Measurements from ENCODE around the gene ABHD2. TPM values are rescaled to one million over a fixed set of nuclear protein-coding genes. Genes with fewer than 3 reads are reported as not detected.
"Not testable (repeated sequence)": the region's sequence is repeated elsewhere in the genome, so short reads cannot be mapped to it uniquely, and the experiment has no call there.

Gene ABHD2, protein sequence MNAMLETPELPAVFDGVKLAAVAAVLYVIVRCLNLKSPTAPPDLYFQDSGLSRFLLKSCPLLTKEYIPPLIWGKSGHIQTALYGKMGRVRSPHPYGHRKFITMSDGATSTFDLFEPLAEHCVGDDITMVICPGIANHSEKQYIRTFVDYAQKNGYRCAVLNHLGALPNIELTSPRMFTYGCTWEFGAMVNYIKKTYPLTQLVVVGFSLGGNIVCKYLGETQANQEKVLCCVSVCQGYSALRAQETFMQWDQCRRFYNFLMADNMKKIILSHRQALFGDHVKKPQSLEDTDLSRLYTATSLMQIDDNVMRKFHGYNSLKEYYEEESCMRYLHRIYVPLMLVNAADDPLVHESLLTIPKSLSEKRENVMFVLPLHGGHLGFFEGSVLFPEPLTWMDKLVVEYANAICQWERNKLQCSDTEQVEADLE
- total RNA-seq (ENCODE audit: insufficient read depth, low replicate concordance) = 54.7 TPM

DNA sequence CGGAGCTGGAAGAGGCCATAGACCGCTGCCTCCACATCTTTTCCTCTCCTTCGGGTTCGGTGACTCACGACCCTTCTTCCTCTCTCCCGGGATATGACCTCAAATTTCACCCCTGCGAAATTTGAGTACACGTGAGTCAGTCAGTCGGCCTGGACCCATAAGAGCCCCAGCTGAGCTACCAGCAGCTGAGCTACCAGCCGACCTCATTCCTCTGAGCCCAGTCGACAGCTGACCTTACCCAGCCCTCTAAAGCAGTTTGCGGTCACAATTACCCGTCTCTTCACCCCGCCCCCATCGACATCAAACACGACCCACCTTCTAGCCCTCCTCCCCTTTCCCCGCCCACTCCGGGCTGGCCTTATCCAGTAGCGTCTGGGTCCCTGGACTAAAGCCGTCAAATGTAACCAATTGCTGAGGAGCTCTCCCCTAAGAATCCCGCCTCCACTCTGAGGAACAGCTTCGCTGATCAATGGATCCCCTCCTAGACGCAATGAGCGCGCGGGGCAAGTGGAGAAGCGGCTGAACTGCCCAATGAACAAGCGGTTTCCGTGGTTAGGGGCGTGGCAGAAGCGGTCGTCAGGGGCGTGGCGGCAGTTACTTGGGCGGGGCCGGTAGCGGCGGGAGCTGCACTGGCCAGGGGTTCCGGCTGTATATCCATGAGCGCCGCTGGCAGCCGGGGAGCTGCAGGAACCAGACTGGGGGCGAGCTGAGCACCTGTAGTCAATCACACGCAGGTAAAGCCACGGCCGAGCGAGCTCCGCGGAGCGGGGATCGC, at the start of gene ABHD2:
TSS of gene ABHD2 (plus strand) at position 627 of the 775 bp plus-strand sequence. CDS start 27,872 bp downstream, outside the sequence.
- DNase-seq (ENCODE audit: low spot score) = peak; percentile 100

DNA sequence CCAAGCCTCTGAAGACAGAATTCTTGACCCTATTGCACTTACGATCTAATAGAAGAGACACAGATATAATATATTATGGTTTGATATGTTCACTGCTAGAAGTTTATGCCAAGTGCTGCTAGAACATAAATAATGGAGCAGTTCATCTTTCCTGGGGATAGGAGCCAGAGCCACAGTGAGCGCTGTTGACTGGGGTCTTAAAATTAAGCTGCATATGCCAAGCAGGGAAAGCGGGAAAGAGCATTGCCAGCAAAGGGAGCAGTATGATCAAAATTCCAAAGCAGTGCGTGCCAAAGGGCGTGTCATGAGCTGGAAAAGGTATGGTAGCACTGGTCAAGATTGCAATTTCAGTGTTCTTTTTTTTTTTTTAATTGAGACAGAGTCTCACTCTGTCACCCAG, 49.1 kb upstream of the ABHD2 start:
- peak; percentile 29 for DNase-seq (ENCODE audit: low spot score)

DNA sequence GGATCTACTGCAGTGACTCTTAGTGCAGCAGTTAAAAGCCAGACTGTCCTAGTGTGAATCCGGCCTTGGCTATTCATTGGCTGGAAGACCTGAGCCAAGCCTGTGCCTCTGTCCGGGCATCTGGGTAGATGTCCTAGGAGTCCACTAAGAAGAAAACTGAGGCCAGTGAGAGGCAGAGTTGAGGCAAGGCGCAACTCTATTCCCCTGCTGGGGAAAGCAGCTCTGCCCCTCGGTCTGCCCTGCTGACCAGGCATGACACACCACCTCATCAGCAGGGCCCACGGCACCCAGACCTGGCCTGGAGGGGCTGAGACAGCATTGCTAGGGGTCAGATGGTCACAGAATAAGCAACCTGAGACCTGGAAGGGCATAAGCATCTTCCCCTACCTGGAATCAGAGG, 46.7 kb upstream of the ABHD2 start:
- DNase-seq (ENCODE audit: low spot score) = no peak

DNA sequence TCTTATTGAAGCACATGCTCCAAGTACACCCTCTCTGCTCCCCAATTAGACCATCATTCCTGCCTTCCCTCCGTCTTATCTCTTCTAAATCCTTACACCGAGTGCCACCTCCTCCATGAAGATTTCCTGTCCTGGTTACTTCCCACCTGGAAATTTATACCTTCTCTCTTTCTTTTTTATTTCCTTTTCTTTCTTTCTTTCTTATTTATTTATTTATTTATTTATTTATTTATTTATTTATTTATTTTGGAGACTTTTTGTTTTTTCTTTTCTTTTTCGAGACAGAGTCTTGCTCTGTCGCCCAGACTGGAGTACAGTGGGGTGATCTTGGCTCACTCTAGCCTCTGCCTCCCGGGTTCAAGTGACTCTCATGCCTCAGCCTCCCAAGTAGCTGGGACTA, 45.9 kb upstream of the ABHD2 start:
- DNase-seq (ENCODE audit: low spot score) = no peak

DNA sequence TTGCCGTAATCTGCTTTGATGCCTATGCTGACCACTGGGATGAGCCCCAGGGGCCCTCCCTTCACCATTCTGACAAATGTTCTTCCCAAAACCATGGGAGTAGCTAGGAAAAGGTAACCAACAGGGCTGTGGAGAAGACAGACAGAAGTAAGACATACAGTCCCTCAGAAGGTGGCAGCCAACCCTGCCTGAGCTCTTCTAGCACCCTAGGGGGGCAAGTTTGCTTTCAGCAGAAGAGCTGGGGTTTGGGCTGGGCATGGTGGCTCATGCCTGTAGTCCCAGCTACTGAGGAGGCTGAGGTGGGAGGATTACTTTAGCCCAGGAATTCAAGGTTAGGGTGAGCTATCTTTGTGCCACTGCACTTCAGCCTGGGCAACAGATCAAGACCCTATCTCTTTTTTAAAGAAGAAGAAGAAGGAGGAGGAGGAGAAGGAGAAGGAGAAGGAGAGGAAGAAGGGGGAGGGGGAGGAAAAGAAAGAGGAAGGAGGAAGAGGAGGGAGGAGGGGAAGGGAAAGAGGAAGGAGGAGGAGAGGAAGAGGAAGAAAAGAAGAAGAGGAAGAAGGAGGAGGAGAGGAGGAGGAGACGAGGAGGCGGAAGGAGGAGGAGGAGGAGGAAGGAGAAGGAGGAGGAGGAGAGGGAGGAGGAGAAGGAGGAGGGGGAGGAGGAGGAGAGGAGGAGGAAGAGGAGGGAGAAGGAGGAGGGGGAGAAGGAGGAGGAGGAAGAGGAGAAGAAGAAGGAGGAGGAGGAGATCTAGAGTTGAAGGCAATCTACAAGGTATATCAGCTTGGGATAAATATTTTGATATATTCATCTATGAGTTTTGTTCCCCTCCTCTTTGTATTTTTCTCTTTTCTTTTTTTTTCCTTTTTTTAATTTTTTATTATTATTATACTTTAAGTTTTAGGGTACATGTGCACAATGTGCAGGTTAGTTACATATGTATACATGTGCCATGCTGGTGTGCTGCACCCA, 44.9 kb upstream of the ABHD2 start:
- no peak for DNase-seq (ENCODE audit: low spot score)

DNA sequence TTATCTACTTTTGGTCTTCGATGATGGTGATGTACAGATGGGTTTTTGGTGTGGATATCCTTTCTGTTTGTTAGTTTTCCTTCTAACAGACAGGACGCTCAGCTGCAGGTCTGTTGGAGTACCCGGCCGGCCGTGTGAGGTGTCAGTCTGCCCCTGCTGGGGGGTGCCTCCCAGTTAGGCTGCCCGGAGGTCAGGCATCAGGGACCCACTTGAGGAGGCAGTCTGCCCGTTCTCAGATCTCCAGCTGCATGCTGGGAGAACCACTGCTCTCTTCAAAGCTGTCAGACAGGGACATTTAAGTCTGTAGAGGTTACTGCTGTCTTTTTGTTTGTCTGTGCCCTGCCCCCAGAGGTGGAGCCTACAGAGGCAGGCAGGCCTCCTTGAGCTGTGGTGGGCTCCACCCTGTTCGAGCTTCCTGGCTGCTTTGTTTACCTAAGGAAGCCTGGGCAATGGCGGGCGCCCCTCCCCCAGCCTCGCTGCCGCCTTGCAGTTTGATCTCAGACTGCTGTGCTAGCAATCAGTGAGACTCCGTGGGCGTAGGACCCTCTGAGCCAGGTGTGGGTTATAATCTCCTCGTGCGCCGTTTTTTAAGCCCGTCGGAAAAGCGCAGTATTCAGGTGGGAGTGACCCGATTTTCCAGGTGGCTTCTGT, 39.1 kb upstream of the ABHD2 start:
- DNase-seq (ENCODE audit: low spot score) = not testable (repeated sequence)

DNA sequence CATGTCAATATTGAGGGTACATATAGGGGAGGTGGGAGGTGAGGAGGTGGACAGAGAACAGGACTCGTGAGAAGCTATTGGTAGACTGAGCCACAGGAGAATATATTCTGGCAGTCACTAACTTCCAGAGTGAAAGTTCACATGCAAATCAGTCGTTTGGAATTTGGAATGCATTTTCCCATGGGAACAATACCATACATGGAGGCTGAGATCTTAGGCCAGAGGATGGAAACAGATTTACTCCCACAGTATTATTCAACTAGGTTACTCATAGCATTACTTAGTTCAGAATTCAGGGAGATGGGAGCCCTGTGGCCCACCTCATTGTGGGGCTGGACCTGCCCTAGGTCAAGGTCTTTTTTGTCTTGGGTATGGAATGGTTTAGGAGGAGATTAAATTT, 36.4 kb upstream of the ABHD2 start:
- DNase-seq (ENCODE audit: low spot score) = peak; percentile 68

DNA sequence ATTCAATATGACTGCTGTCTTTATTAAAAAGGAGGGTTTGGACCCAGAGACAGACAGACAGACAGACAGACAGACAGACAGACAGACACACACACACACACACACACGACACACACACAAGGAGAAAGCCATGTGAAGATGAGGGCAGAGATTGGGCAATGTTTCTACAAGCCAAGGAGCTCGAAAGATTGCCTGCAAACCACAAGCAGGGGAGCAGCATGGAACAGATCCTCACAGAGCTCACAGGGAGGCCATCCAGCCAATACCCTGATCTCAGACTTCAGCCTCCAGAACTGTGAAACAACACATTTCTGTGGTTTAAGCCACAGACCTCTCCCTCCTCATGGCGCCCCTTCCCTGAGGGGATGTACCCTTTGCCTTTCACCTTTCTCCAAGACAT, 35.8 kb upstream of the ABHD2 start:
- peak; percentile 17 for DNase-seq (ENCODE audit: low spot score)

DNA sequence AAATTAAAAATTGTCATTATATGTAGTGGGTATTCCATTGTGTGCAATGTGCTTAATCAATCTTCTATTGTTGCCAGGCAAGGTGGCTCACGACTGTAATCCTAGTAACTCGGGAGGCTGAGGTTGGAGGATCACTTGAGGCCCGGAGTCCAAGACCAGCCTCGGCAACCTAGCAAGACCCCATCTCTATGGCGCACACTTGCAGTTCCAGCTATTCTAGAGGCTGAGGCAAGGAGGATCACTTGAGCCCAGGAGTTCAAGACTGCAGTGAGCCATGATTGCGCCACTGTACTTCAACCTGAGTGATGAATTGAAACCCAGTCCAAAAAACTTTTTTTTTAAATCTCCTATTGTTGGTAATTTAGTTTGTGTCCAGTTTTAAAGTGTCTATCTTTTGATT, 33.4 kb upstream of the ABHD2 start:
- no peak for DNase-seq (ENCODE audit: low spot score)

DNA sequence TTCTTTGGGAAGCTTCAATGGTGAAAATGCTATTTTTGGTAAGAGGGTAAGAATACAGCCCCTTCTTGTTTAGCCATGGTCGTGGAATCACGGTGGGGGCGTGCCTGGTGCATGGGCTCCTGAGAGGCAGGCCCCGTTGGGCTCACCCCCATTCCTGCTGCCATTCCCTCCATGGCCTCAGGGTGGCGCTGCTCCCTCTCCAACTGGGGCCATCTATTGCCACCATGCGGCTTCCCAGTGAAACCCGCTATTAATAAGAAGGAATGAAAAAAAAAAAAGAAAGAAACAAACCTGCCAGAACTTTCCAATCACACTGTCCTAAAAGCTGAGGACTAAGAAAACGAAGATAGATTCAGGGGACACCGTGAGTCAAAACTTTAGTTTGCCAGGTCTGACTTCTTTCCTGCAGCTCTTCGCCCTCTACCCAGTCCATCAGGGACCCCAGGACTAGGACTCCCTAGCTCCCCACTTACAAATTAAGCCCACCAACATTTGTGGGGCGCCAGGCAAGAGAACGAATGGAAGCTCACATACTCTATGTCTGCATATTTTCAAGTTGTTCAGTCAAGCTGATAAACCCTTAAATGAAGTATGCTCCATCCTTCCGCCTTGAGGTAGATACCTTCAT, 30.6 kb upstream of the ABHD2 start:
- DNase-seq (ENCODE audit: low spot score) = peak; percentile 59

DNA sequence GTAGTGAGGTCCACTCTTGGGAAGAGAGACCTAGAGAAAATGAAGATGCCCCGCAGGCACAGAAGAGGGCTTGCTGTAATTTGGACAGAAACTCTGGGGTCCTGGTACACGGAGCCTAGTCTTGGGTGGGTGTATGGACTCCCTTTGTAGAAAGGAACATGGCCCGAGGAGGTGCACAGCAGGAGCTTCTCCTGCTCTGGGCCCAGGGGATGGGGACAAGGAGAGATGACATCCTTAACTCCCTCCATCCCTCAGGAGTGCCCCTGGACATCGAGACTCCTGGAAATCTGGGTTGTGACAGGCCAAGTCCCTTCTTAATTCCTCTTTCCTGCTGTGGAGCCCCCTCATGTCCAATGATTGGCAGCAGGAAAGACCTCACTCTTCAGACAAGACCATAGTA, 29.9 kb upstream of the ABHD2 start:
- DNase-seq (ENCODE audit: low spot score) = no peak

DNA sequence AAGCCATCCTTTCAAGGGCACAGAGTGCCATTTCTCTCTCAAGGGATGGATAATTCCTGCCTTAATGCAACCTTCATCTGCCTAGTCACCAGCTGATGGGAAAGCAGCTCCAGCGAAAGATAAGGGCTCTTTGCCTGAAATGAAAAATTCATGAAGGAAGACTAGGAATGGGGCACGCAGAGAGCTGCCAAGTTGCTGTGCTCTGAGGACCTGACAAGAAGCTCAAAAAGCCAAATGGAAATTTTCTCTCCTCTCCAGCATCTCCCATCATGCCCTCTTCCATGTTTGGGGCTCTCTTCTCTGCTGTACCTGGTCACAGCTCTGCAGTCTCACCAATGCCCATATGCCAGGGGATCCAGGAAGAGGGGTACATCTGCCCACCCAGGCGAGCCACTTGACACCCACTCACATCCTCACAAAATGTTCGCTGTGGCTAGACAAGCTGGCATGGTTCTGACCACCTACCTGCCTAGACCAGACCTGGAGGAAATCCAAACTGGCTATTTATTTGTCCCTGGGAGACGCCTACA, 29.3 kb upstream of the ABHD2 start:
- no peak for DNase-seq (ENCODE audit: low spot score)

DNA sequence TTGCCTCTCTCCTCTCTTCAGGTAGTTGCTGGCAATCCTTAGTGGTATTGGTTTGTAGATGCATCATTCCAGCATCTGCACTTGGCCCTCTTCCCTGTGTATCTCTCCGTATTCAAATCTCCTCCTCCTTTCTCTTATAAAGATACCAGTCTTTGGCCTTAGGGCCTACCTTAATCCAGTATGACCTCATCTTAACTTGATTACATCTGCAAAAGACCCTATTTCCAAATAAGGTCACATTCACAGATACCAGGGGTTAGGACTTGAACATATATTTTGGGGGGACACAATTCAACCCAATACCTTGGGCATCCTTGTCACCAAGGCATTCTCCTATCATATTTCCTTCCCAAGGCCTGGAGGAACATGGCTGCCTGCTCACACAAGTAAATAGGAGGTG, 22.0 kb upstream of the ABHD2 start:
- no peak for DNase-seq (ENCODE audit: low spot score)

DNA sequence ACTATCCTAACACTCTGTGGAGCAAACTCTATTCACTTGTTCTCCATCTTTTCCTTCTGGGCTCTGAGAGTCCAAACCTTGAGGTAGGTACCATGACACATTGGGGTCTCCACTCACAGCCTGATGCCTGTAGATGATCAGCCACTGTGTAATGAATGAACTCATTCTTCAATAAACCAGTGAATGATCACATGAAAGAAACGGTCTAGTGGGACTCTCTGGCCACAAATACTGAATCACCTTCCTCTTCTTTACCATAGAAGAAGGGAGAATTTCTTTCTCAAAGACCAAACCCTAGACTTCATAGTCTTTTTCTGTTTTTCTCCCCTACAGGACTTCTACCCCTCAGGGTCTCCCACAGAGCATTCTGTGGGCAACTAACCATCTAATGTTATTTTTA, 20.5 kb upstream of the ABHD2 start:
- DNase-seq (ENCODE audit: low spot score) = no peak

DNA sequence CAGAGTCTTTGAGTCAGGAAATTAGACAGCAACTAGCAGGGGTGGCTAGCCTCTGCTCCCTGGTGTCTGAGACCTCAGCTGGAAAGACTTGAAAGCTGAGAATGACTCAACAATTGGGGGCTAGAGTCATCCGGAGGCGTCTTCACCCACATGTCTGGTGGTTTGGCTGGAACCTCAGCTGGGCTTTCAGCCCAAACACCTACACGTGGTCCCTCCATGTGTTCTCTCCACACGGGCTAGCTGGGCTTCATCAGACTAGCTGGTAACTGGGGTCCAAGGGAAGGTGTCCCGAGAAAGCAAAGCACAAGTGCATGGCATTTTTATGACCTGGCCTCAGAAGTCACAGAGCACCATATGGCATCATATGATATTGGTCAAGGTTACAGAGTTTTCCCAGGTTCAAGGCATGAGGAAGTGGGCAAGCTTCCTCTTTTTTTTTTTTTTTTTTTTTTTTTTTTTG, 19.9 kb upstream of the ABHD2 start:
- no peak for DNase-seq (ENCODE audit: low spot score)

DNA sequence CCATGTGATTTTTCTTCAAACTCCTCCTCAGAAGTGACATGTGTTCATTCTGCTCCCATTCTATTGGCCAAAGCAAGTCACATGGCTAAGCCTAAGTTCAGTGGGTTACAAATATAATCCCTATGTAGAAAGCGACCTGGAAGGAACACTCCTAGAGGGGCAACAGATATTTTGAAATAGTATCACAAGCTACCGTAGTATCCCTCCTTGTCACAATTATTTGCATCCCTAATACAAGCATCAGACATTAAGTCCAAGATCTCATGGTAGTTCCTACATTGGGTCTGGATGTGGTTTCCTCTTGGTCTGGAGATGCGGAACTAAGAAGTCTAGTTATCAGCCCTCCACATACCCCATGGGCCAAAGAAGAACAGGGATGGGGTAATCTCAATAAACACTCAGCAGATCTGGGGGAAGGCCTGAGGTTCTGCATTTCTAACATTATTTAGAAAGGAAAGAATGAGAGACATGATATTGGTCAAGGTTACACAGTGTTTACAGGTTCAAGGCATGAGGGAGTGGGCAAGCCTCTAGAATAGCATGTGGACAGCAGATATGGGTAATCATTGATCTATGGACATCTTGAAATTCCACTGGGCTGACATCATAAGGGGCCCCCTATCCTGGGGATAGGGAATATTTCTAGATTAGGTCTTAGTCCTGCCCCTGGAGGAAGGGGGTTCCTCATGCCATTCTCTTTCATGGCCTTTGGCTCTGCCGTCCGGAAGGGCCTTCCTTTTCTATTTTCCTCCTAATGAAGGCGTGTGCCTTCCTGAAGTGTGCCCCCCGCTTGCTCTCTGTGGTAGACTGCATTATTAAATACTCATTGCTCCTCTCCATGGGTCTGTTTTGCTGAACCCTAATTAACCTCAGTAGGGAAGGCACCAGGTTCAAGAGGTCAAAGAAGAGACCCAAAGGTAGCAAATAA, 17.8 kb upstream of the ABHD2 start:
- no peak for DNase-seq (ENCODE audit: low spot score)

DNA sequence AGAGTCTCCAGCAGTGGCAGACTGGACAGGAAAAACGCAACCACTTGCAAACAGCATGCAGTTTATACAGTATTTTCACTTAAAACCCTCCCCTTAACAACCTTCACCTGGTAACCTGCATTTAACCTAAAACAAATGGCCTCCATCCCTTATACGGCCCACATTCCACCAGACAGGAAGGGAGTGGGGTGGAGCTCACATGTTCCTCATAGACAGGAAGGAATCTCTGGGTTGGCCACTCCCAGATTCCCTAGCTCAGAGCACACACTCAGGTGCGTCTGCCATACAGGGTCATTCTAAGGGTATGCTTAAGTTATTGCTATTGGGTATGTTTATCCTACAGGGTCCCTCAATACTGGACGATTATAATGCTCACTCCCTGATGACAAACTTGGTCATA, 16.8 kb upstream of the ABHD2 start:
- no peak for DNase-seq (ENCODE audit: low spot score)

DNA sequence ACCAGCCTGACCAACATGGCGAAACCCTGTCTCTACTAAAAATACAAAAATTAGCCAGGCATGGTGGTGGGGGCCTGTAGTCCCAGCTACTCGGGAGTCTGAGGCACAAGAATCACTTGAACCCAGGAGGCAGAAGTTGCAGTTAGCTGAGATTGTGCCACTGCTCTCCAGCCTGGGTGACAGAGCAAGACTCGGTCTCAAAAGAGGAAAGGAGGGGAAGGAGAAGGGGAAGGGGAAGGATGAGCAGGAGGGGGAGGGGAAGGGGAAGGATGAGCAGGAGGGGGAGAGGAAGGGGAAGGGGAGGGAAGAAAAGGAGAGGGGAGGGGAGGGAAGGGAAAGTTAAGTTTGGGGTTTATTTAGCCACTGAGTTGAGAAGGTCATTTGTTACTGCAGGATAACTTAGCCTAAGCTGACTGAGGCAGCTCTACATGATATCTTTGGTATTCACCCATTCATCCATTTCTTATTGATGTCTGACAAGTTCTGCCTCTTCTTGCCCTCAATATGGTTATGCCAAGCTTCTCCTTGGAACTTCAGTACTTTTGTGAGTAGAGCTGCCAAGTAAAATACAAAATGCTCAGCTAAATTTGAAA, 15.9 kb upstream of the ABHD2 start:
- DNase-seq (ENCODE audit: low spot score) = no peak
